GM19395 (cell line): ENCODE data around the gene DHTKD1.

ENCODE experiments used
- ATAC-seq: cut with Tn5 transposase; IDR thresholded peaks from one replicate; pipeline ENCODE4 v1.9.1; 2021; ENCODE audit warnings: mild to moderate bottlenecking, moderate library complexity; ENCODE audit not compliant: unreplicated experiment

Gene DHTKD1

GRCh38 chr10:12068449-12069269 lies at the start of gene DHTKD1:
DHTKD1 (plus strand) TSS chr10:12068954; CDS start chr10:12069034, 80 bp downstream.
- peak; percentile 95 for ATAC-seq

- no peak for ATAC-seq
These were observed 49.3 kb upstream of the DHTKD1 start for GRCh38 chr10:12019283-12019971.

GRCh38 chr10:12020574-12020973 lies 48.2 kb upstream of the DHTKD1 start:
- no peak for ATAC-seq

- ATAC-seq = peak; percentile 48
These were observed 46.0 kb upstream of the DHTKD1 start for GRCh38 chr10:12022580-12023257.

GRCh38 chr10:12025591-12025990 lies 43.2 kb upstream of the DHTKD1 start:
- ATAC-seq = no peak

GRCh38 chr10:12027539-12027938 lies 41.2 kb upstream of the DHTKD1 start:
- peak; percentile 93 for ATAC-seq

GRCh38 chr10:12031404-12031803 lies 37.4 kb upstream of the DHTKD1 start:
- no peak for ATAC-seq

- no peak for ATAC-seq
These were observed 32.6 kb upstream of the DHTKD1 start for GRCh38 chr10:12036073-12036655.

- no peak for ATAC-seq
These were observed 26.9 kb upstream of the DHTKD1 start for GRCh38 chr10:12041766-12042408.

GRCh38 chr10:12042409-12042796 lies 26.4 kb upstream of the DHTKD1 start:
- peak; percentile 3 for ATAC-seq

- ATAC-seq = peak; percentile 64
These were observed 25.7 kb upstream of the DHTKD1 start, which contains the start of gene UPF2 for GRCh38 chr10:12042797-12043651. UPF2 (minus strand) TSS chr10:12042809; CDS start chr10:12035423, 7,386 bp downstream.

- no peak for ATAC-seq
These were observed 23.2 kb upstream of the DHTKD1 start for GRCh38 chr10:12045596-12045995.

- ATAC-seq = no peak
These were observed 20.2 kb upstream of the DHTKD1 start for GRCh38 chr10:12048547-12048946.

- ATAC-seq = no peak
These were observed 18.2 kb upstream of the DHTKD1 start for GRCh38 chr10:12050528-12050927.

- ATAC-seq = no peak
These were observed 17.5 kb upstream of the DHTKD1 start for GRCh38 chr10:12051241-12051640.

- no peak for ATAC-seq
These were observed 13.0 kb upstream of the DHTKD1 start for GRCh38 chr10:12055732-12056131.

GRCh38 chr10:12056748-12057147 lies 12.0 kb upstream of the DHTKD1 start:
- ATAC-seq = no peak

- ATAC-seq = no peak
These were observed 7.6 kb upstream of the DHTKD1 start for GRCh38 chr10:12061124-12061523.

- no peak for ATAC-seq
These were observed 5.8 kb upstream of the DHTKD1 start for GRCh38 chr10:12062754-12063482.
